KMS-11 (cell line): Measurements from ENCODE around the gene CD99L2.
A peak's percentile ranks its signal among the peaks of the same experiment; 100 is the strongest.

Source experiments
- H2AFZ ChIP-seq: fragments of 200-600 bp; sonication (generic); 2 replicates; pipeline ENCODE4 v1.6.1; 2016; ENCODE audit warnings: antibody characterized with exemption, mixed run types, low read depth
- H3K27ac ChIP-seq: fragments of 200-600 bp; sonication (generic); 2 replicates; pipeline ENCODE4 v1.6.1; 2016; ENCODE audit warnings: mild to moderate bottlenecking, mixed run types
- H3K27me3 ChIP-seq: fragments of 200-600 bp; sonication (generic); 2 replicates; pipeline ENCODE4 v1.6.1; 2017; ENCODE audit warnings: mild to moderate bottlenecking, low read depth, mixed run types, moderate library complexity; ENCODE audit not compliant: insufficient read depth
- H3K36me3 ChIP-seq: fragments of 200-600 bp; sonication (generic); 2 replicates; pipeline ENCODE4 v1.6.1; 2017; ENCODE audit warnings: mild to moderate bottlenecking, mixed run types; ENCODE audit not compliant: insufficient read depth
- H3K4me1 ChIP-seq: fragments of 200-600 bp; sonication (generic); 2 replicates; pipeline ENCODE4 v1.6.1; 2016; ENCODE audit warnings: mild to moderate bottlenecking, low read depth, mixed run types; ENCODE audit not compliant: poor library complexity, severe bottlenecking
- H3K4me2 ChIP-seq: fragments of 200-600 bp; sonication (generic); 2 replicates; pipeline ENCODE4 v1.7.0; 2016; ENCODE audit warnings: mild to moderate bottlenecking, mixed run types
- H3K4me3 ChIP-seq: fragments of 200-600 bp; sonication (generic); IDR thresholded peaks from 2 replicates; pipeline ENCODE4 v1.6.1; 2017; ENCODE audit warnings: low read depth, low read length, mixed read lengths; ENCODE audit not compliant: insufficient read depth
- H3K79me2 ChIP-seq: fragments of 200-600 bp; sonication (generic); 2 replicates; pipeline ENCODE4 v1.6.1; 2016; ENCODE audit warnings: low read depth, mixed run types; ENCODE audit not compliant: insufficient read depth
- H3K9ac ChIP-seq: fragments of 200-600 bp; sonication (generic); 2 replicates; pipeline ENCODE4 v1.6.1; 2016; ENCODE audit warnings: mild to moderate bottlenecking, mixed run types
- H4K20me1 ChIP-seq: fragments of 200-600 bp; sonication (generic); 2 replicates; pipeline ENCODE4 v1.6.1; 2016; ENCODE audit warnings: mild to moderate bottlenecking, mixed run types; ENCODE audit not compliant: insufficient read depth
- CTCF ChIP-seq: fragments of 200-600 bp; sonication (generic); conservative IDR thresholded peaks from 2 replicates; pipeline ENCODE4 v1.6.1; 2017; ENCODE audit warnings: low read depth, mild to moderate bottlenecking, antibody characterized with exemption, low read length, moderate library complexity, mixed read lengths

CD99L2 gene

GRCh38 chrX:150903110-150903508 lies 4.6 kb upstream of the CD99L2 start:
- H4K20me1 ChIP-seq = no peaks in the 10 kb centered on the region

GRCh38 chrX:150902434-150903109 lies 4.1 kb upstream of the CD99L2 start:
- no peak overlapping the region for H2AFZ ChIP-seq
- H3K27ac ChIP-seq = no peak overlapping the region
- H3K9ac ChIP-seq = no peak overlapping the region
- H3K4me1 ChIP-seq = peaks cover under 1% of the 10 kb centered on the region
- H3K27me3 ChIP-seq = no peaks in the 10 kb centered on the region
- H3K79me2 ChIP-seq = 0 out of 2 replicates have a peak, but pooled peaks cover under 1% of the 10 kb centered on the region
- H3K4me3 ChIP-seq = no peak overlapping the region
- no peak overlapping the region for H3K4me2 ChIP-seq
- TF ChIP-seq CTCF = no peak
- H4K20me1 ChIP-seq = no peaks in the 10 kb centered on the region
- H3K36me3 ChIP-seq = no peaks in the 10 kb centered on the region

More at GRCh38 chrX:150903110-150903508, 4.6 kb upstream of the CD99L2 start:
- TF ChIP-seq CTCF = no peak
- no peak overlapping the region for H3K4me2 ChIP-seq
- no peak overlapping the region for H3K27ac ChIP-seq
- H2AFZ ChIP-seq = no peak overlapping the region
- H3K4me3 ChIP-seq = no peak overlapping the region
- H3K79me2 ChIP-seq = no peaks in the 10 kb centered on the region
- H3K9ac ChIP-seq = no peak overlapping the region
- no peaks in the 10 kb centered on the region for H3K27me3 ChIP-seq
- H3K36me3 ChIP-seq = no peaks in the 10 kb centered on the region
- H3K4me1 ChIP-seq = no peaks in the 10 kb centered on the region

GRCh38 chrX:150899191-150899757 lies 806 bp upstream of the CD99L2 start:
- peak overlapping the region; percentile 83 for H2AFZ ChIP-seq
- 0 out of 2 replicates have a peak, but pooled peaks cover 6% of the 10 kb centered on the region for H3K79me2 ChIP-seq
- H3K27me3 ChIP-seq = no peaks in the 10 kb centered on the region
- TF ChIP-seq CTCF = no peak
- H3K9ac ChIP-seq = peak overlapping the region; percentile 82
- no peak overlapping the region for H3K4me3 ChIP-seq
- H3K36me3 ChIP-seq = no peaks in the 10 kb centered on the region
- H3K4me1 ChIP-seq = peaks cover 7% of the 10 kb centered on the region
- peak overlapping the region; percentile 36; the same call in 1 of the 2 replicates for H3K27ac ChIP-seq
- no peaks in the 10 kb centered on the region for H4K20me1 ChIP-seq
- H3K4me2 ChIP-seq = peak overlapping the region; percentile 73

DNA sequence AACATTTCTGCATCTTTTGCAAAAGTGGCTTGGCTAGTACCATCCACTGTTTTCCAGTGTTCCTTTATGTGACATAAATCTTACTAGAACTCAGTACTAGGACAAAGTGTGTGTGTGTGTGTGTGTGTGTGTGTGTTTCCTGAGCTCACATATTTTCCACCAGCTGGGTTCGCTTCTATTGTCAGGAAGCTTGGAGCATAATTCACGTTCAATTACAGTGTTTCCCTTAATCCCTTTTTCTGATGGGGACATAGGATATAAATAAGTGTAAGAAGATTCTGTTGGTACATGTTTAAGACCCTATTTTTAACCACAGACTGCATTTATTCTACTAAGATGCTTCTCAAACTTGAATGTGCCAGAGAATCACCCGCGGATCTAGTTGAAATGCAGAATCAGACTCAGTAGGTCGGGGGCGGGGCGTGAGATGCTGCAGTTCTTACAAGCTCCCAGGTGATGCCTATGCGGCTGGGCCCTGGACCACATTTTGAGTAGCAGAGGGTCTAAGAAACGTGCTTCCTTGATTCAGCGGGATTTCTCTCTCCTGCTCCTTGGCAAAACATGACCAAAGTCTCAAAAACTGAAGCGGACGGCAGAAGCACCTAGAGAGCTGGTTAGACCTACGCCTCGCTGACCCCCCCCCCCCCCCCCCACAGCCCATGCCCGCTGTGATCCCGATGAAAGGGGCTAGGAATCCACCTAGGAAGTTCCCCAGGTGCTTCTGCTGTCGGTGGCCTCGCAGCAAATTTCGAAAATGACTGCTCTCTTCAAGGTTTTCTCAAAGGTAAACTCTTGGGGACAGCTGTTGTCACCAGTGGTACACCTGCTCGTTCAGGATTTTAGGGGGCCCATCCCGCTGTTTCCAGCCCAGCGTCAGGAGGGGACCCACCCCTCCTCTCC lies 797 bp downstream of the CD99L2 start:
- H2AFZ ChIP-seq = peak overlapping the region; percentile 64
- 0 out of 2 replicates have a peak overlapping the region, but pooled peaks have one; percentile 28 for H3K27ac ChIP-seq

More for the DNA sequence above, 797 bp downstream of the CD99L2 start:
- TF ChIP-seq CTCF = no peak
- peak overlapping the region; percentile 82 for H3K9ac ChIP-seq
- no peak overlapping the region for H3K4me3 ChIP-seq
- no peaks in the 10 kb centered on the region for H3K36me3 ChIP-seq
- H3K79me2 ChIP-seq = 0 out of 2 replicates have a peak, but pooled peaks cover 6% of the 10 kb centered on the region
- no peaks in the 10 kb centered on the region for H3K27me3 ChIP-seq
- H3K4me1 ChIP-seq = peaks cover 7% of the 10 kb centered on the region
- no peaks in the 10 kb centered on the region for H4K20me1 ChIP-seq
- H3K4me2 ChIP-seq = peak overlapping the region; percentile 34
